Fibroblast of mammary gland (primary cell): ENCODE results near the gene PPP1R10.

ENCODE experiments used
- DNase-seq: peaks from one replicate; pipeline ENCODE4 v3.0.0-alpha.2; 2010; ENCODE audit warnings: low read depth
- H3K4me3 ChIP-seq: 2 replicates; pipeline ENCODE4 v1.5.1; 2011; ENCODE audit warnings: low read depth, mild to moderate bottlenecking, low read length, moderate library complexity; ENCODE audit not compliant: control insufficient read depth
- CTCF ChIP-seq: conservative IDR thresholded peaks from 2 replicates; pipeline ENCODE4 v1.5.1; 2011; ENCODE audit warnings: low read depth, low read length, inconsistent platforms; ENCODE audit not compliant: control insufficient read depth, insufficient read depth

Gene PPP1R10

DNA sequence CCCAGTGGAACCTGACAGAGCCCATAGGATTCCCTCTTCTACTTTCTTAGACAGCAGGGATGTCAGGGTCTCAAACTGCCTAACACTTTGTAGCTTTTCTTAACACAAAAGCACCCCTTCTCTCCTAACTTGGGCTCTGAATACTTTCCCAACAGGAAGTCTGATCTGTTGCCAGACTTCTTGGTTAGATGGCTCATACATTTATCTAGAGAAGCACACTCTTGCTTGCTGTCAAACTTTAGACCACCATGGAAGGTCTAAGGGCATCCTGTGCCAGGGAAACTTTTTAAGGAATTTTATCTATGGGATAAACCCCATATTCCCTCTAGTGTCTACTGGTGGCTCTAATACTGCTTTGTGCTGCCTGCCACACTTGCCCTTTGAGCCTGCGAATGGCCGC is 26.6 kb upstream of the PPP1R10 start:
- no peak for DNase-seq
- H3K4me3 ChIP-seq: no peak overlapping the region
- TF ChIP-seq CTCF: no peak

DNA sequence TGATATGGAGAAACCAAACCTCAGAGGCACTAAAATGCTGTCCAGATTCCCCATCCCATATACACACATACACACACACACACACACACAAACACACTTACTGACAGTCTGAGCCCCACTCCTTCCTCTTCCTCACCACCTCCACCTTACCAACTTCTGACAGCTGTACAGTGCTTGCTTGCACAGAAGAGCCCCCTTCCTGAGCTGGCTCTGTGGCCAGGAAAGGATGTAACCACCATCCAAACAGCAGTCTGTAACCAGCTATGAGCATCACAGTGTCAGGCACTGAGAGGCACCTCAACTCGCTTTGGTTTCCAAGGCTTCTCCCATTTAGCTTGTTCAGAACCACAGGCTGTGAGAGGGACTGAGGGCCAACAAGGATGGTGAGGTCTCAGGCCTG is 24.0 kb upstream of the PPP1R10 start:
- no peak for DNase-seq
- H3K4me3 ChIP-seq: no peak overlapping the region
- no peak for TF ChIP-seq CTCF

DNA sequence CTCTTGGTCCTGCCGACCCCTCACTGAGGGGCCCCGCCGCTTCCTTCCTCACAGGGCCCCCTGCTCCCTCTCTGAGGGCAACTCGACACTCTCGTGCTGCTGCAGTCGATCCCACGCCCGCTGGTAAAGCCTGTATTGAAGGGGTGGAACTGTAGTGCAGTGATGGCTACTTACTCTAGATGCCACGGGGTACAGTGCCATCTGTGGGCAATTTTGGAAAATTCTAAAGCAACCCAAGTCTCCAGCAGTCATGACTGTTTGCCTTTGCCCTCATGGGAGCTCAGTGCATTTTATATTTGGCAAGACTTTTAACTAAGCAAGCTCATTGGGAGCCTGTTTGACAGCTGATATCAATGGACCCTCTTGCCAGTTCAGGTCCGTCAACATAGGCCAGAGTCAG is 23.4 kb upstream of the PPP1R10 start:
- TF ChIP-seq CTCF: no peak
- H3K4me3 ChIP-seq: no peak overlapping the region
- no peak for DNase-seq

DNA sequence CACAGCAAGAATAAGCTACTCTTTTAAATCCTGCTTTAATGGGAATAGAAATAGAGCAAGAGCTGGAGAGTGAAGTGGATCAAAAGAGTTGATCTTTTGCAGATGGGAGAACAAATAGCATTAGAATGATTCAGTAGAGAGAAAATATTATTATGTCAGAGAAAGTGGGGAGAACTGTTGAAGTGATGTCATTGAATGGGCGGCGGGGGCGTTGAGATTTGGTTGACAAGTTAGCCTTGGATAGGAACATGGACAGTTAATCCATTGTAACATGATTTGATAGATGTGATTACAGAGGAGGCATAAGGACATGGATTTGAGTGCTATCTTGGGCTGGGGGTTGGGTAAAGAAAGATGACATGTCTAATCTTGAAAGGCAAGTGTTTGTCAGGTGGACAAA is 18.8 kb upstream of the PPP1R10 start:
- no peak overlapping the region for H3K4me3 ChIP-seq
- TF ChIP-seq CTCF: no peak
- DNase-seq: no peak

DNA sequence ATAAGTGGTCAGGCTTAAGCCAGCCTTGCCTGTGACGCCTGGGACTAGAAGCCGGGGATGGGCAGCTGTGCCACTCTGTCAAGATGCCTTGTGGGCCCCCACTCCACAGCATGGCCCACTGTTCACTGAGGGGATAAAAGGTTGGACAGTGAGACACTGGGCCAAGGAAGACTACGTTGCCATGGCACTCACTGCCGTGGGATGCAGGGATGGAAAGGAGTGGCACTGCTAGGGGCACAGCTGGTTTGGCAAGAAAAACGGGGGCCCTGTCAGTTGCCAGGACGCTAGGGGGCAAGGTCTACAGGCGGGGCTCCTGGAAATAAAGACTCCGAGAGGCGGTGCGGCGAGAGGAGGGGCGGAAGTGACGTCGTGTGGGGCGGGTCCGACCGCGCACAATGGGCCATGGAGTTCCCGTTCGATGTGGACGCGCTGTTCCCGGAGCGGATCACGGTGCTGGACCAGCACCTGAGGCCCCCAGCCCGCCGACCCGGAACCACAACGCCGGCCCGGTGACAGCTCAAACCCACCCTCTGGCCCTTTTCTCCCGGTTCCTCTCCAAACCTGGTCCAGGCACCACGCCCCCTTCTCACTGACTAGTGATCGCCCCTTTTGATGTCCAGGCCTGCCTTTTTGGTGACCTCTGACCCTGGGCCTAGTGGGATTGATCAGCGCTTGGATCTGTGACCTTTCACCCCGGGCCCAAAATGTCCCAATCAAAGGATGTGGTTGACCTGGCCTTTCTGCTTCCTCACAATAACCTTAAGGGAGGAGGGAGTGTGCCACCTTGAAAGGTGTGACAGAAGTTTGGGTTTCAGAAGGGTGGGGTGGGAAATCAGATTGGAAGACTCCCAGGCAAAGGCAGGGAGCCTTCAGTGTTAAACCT is 9.7 kb upstream of the PPP1R10 start, which contains the start of gene ATAT1:
Gene ATAT1 (plus strand): TSS at position 391 of the 883 bp plus-strand sequence.
- peak; percentile 66 for DNase-seq
- TF ChIP-seq CTCF: peak; percentile 32
- H3K4me3 ChIP-seq: peak within 1 kb of the TSS; percentile 62

DNA sequence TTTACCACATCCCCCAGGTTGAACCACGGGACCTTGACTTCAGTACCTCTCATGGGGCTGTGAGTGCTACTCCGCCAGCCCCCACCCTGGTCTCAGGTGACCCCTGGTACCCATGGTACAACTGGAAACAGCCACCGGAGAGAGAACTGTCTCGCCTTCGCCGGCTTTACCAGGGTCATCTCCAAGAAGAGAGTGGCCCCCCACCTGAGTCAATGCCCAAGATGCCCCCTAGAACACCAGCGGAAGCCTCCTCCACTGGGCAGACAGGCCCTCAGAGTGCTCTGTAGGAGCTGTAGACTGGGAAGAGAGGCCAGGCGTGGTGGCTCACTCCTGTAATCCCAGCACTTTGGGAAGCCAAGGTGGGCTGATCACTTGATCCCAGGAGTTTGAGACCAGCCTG is 8.5 kb upstream of the PPP1R10 start:
- TF ChIP-seq CTCF: no peak
- no peak overlapping the region for H3K4me3 ChIP-seq
- DNase-seq: no peak

GRCh38 chr6:30619561-30619960 is 2.5 kb upstream of the PPP1R10 start:
- H3K4me3 ChIP-seq: no peak overlapping the region
- TF ChIP-seq CTCF: no peak
- no peak for DNase-seq
